Renal cortical epithelial cell (primary cell): Measurements from ENCODE around the gene SCFD2. TPM values are rescaled to one million over a fixed set of nuclear protein-coding genes. Genes with fewer than 3 reads are reported as not detected.
"Not testable (repeated sequence)": the region's sequence is repeated elsewhere in the genome, so short reads cannot be mapped to it uniquely, and the experiment has no call there.

Experiments used
- DNase-seq: peaks from one replicate; pipeline ENCODE4 v3.0.0-alpha.2; 2011; ENCODE audit warnings: low read depth
- total RNA-seq: library from RNA; depleted of rRNA; stranded (reverse); fragments of >200 nt; gene quantifications from 2 replicates; pipeline ENCODE4 v1.2.3, GENCODE V29; 2014

The SCFD2 gene
- total RNA-seq = 19.1 and 22.7 TPM in 2 replicates

- DNase-seq = peak; percentile 92
Measured at GRCh38 chr4:53365486-53366300, at the start of gene SCFD2. Gene SCFD2 (minus strand): TSS chr4:53366061.

GRCh38 chr4:53409479-53409878 is 43.6 kb upstream of the SCFD2 start:
- DNase-seq = not testable (repeated sequence)

GRCh38 chr4:53380221-53380620 is 14.4 kb upstream of the SCFD2 start:
- no peak for DNase-seq

GRCh38 chr4:53378171-53378482 is 12.3 kb upstream of the SCFD2 start:
- DNase-seq = no peak

GRCh38 chr4:53377319-53378170 is 11.7 kb upstream of the SCFD2 start, which contains the start of gene FIP1L1:
Gene FIP1L1 (plus strand): TSS chr4:53377641. CDS start chr4:53377839, 198 bp downstream.
- DNase-seq = peak; percentile 81

GRCh38 chr4:53376900-53377299 is 11.0 kb upstream of the SCFD2 start:
- DNase-seq = no peak

- DNase-seq = no peak
Measured at GRCh38 chr4:53374777-53375258, 9.0 kb upstream of the SCFD2 start.

GRCh38 chr4:53371843-53372521 is 6.1 kb upstream of the SCFD2 start:
- DNase-seq = no peak

- DNase-seq = no peak
Measured at GRCh38 chr4:53371049-53371448, 5.2 kb upstream of the SCFD2 start.

- DNase-seq = no peak
Measured at GRCh38 chr4:53367721-53368120, 1.9 kb upstream of the SCFD2 start.

- no peak for DNase-seq
Measured at GRCh38 chr4:53366301-53366716, 448 bp upstream of the SCFD2 start.

- no peak for DNase-seq
Measured at GRCh38 chr4:53365121-53365485, 758 bp downstream of the SCFD2 start.

GRCh38 chr4:53364624-53365023 is 1.2 kb downstream of the SCFD2 start:
- no peak for DNase-seq

GRCh38 chr4:53362093-53362492 is 3.8 kb downstream of the SCFD2 start:
- no peak for DNase-seq

GRCh38 chr4:53361451-53361850 is 4.4 kb downstream of the SCFD2 start:
- no peak for DNase-seq

- DNase-seq = no peak
Measured at GRCh38 chr4:53355930-53356521, 9.8 kb downstream of the SCFD2 start.

- no peak for DNase-seq
Measured at GRCh38 chr4:53354012-53354722, 11.7 kb downstream of the SCFD2 start.

GRCh38 chr4:53349091-53349491 is 16.8 kb downstream of the SCFD2 start:
- no peak for DNase-seq

GRCh38 chr4:53348046-53348445 is 17.8 kb downstream of the SCFD2 start:
- no peak for DNase-seq

GRCh38 chr4:53346920-53347852 is 18.7 kb downstream of the SCFD2 start:
- DNase-seq = peak; percentile 38
